NCI-H446 treated with DMSO at 0.1 percent for 48 hours (cell line): ENCODE results near the gene VIPR2.
"Not testable (repeated sequence)": the region's sequence is repeated elsewhere in the genome, so short reads cannot be mapped to it uniquely, and the experiment has no call there.

Experiments
- DNase-seq: peaks from one replicate; lab custom pipeline; 2025; lab: John Stamatoyannopoulos, UW

Gene VIPR2

DNA sequence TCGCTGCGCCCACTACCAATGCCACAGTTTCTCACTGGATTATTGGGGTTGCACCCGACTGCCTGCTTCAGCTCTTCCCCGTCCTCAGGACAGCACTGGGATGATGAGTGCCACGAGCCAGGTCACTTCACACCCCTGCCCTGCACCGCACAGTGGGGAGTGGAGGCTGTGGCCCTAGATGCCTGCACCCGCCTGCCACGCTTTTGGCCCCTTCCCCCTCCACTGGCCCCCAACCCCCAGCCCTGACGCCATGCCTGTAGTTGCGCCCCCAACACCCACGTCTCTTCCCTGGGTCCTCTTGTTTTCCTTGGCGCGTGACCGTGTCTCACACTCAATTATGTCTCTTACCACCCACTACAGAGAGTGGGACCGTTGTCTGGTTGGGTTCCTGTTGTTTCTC, 134.3 kb downstream of the VIPR2 start:
- DNase-seq = no peak

DNA sequence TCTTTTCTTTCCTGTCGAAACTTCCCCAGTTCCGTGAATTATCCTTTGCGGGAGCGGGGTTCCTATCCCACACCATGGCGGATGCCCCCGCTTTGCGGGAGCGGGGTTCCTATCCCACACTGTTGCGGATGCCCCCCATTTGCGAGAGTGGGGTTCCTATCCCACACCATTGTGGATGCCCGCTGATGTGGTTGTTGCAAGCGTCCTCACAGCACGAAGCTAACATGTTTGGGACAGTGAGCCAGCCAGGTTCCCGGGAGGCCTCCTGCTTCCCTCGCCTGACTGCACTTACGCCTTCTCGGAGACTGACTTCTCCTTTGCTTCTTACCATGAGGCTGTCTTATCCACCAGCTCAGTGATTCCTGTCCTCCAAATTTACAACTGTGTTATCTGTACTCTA, 134.7 kb downstream of the VIPR2 start:
- no peak for DNase-seq

DNA sequence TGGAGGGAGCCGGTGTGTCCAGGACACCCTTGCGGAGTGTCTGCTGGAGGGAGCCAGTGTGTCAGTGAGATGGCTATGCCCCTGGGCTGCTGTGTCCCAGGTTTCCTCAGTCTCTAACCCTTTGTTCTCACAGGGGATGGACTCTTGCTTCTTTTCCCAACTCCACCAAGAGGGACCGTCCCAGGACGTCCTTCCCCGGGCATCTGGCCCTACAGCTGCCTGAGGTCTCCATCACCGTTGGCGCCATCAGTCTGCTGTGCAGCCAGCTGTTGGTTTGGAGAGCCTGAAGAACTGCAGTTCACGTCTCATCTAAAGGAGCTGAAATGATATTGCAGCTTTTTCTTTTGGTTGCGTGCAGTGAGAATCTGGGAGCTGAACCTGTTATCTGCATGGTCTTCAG, 136.2 kb downstream of the VIPR2 start:
- DNase-seq = no peak

DNA sequence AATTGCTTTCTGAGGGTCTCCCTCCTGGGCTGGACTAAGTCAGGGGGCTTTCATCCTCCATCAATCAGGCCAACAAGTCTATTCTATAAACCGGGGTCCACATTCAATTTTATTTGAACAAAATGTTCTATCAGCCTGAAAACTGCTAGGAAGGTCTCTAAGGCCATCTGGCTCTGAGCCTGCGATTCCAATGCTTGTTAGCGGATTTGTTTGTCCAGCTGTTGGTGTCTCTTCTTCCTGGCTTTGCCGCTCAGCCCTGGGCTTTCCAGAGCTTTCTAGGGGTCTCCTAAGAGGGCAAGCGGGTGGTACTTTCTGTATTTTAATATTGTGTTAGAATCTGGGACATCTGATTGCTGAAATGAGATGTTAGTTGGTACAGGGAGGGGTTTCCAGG, 136.7 kb downstream of the VIPR2 start:
- DNase-seq = no peak

DNA sequence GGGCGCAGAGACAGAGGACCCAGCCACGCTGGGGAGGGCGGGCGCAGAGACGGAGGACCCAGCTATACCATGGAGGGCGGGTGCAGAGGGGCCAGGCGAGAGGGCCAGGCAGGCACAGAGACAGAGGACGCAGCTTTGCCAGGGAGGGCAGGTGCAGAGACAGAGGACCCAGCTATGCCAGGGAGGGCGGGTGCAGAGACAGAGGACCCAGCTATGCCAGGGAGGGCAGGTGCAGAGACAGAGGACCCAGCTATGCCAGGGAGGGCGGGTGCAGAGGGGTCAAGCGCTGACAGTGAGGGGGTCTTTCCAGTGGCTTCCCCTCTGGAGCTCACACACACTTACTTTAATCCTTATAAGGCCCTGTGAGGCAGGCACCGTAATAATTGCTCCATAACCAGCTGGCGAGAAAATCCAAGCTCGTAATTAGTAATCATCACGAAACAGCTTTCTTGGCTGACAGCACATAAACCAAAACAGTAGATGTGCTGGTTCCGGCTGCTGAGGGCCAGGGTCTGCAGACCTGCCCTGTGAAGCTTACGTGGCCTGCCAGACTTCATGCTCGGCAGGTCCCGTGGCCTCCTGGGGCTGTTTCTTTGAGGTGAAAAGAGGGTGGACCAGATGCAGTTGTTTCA, 137.2 kb downstream of the VIPR2 start:
- no peak for DNase-seq

DNA sequence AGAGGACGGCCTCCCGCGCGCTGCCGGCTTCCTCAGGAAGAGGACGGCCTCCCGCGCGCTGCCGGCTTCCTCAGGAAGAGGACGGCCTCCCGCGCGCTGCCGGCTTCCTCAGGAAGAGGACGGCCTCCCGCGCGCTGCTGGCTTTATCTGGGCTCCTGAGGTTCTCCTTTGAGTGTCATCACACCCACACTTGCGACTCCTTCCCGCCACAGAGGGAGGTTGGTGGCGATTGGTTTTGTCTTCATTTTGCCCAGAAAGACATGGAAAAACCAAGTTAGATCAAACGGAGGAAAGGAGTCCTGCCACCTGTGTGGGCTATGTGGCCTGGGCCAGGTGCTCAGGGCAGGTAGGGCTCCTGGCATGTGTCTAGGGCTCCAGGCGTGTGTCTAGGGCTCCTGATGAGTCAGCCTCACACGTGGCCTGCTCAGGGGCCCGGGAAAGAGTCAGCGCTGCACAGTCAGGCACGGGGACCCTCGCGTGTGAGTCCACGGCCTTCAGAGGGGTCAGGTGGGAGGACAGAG, 138.0 kb downstream of the VIPR2 start:
- DNase-seq = no peak

DNA sequence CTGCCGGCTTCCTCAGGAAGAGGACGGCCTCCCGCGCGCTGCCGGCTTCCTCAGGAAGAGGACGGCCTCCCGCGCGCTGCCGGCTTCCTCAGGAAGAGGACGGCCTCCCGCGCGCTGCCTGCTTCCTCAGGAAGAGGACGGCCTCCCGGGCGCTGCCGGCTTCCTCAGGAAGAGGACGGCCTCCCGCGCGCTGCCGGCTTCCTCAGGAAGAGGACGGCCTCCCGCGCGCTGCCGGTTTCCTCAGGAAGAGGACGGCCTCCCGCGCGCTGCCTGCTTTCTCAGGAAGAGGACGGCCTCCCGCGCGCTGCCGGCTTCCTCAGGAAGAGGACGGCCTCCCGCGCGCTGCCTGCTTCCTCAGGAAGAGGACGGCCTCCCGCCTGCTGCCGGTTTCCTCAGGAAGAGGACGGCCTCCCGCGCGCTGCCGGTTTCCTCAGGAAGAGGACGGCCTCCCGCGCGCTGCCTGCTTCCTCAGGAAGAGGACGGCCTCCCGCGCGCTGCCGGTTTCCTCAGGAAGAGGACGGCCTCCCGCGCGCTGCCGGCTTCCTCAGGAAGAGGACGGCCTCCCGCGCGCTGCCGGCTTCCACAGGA, 138.6 kb downstream of the VIPR2 start:
- not testable (repeated sequence) for DNase-seq

DNA sequence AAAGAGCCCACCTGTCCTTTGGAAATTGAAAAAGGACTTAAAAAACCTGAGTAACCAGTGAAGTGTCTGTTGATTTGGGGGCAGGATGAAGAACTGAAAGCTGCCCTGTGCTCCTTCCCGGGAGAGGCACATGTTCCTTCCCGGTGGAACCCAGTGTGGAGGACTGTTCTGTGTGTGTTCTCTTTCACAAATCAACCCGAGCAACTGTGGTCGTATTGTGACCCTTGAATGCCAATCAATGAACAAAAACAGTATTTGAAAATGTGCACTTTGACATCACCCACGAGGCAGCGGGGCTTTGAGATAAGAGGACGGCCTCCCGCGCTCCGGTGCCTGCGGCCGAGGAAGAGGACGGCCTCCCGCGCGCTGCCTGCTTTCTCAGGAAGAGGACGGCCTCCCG, 139.0 kb downstream of the VIPR2 start:
- no peak for DNase-seq

DNA sequence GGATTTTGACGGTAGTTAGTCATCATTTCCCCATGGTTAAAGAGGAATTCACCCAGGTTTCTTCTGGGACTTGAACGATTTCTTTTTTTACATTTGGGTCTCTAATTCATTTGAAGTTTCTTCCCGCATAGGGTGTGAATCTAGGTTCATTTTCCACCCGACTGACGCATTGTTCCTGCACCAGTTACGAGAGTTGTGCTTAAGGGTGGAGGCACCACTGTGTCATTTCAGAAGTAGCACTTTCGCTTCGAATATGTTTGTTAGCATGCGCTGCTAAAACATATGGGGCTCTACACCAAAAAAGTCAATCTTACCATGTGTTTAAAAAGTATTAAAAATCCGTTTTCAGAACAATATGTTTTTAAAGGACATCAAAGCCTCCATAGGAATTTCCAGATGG, 140.3 kb downstream of the VIPR2 start:
- DNase-seq = no peak

DNA sequence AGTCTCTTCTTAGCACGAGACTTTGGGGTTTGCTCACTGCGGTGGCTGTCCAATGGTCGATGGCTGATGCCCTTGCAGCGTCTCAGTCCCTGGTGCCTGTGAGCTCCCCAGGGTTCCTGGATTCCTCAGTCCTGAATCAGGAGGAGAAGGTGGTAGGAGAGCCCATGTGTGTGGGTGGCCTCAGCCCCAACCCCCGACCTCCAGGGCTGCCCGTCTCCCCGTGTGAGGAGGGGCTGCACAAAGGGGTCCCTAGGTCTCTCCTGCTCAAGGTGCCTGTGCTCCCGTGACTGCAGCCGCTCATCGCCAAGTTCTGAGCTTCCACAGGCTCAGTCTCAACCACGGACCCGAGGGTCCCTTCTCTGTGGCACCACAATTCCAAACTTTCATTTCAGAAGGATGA, 142.9 kb downstream of the VIPR2 start:
- no peak for DNase-seq

DNA sequence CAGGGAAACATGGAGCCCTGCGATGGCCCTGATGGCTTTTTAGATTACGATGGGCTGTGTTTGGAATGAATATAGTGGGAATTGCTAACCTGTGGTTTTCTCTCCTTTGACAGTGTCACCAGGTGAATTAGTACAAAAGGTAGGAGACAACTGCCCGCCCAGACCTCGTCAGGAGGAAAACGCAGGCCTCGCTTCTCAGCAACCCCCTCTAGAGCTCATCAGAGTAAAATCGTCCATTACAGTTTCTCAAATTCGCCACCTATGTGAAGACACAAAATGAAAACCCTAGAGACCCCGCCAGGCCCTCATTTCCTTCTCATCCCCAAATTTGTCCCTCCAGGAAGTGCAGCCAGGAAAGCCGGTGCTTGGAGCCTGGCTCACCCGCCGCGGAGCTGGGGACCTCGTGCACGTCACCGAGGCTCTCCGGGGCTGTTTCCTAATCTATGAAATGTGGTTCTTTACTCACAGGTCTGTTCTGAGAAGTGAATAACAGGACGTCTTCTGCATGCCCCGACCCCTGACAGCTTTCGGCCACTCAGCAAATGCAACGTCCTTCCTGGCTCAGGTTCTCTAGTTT, 143.7 kb downstream of the VIPR2 start:
- no peak for DNase-seq

DNA sequence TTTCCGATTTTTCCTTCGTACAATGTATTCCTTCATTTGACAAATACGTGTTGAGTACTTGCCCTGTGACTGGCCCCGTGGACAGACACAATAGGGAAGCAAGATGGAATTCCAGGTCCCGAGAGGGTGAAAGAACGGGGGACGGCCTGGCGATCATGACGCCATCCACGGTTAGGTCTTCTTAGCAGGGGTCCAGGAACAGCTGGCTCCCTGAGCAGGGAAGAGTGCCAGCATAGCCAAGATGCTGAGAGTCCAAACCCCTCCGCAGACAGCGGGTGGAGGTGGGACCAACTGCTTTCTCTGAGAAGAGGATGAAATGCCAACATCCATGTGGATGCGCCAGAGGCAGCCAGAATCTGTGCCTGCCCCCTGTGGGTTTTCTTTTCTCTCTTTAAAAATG, 144.6 kb downstream of the VIPR2 start:
- no peak for DNase-seq

DNA sequence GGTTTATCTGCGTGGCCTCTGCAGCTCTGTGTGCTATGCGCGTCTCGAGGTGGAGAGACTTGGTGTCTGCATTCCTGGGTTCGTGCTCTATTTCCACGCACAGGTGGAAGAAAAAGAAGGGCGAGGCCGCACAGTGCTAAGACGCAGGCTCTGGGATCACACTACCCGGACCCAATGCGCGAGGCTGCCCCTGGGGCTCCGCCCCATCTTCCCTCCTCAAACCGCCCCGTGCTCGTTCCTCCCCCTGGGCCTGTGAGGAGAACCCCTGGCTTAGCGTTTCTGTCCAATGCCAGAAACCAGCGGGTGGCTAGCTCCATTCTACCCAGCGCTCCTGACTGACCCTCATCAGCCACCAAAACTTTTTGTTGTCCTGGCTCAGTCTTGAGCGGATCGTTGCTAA, 145.2 kb downstream of the VIPR2 start:
- no peak for DNase-seq

DNA sequence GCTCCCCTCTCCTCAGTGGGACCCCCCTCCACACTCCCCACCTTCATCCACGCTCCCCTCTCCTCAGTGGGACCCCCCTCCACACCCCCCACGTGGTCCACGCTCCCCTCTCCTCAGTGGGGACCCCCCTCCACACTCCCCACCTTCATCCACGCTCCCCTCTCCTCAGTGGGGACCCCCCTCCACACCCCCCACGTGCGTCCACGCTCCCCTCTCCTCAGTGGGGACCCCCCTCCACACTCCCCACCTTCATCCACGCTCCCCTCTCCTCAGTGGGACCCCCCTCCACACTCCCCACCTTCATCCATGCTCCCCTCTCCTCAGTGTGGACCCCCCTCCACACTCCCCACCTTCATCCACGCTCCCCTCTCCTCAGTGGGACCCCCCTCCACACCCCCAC, 146.4 kb downstream of the VIPR2 start:
- DNase-seq = not testable (repeated sequence)

DNA sequence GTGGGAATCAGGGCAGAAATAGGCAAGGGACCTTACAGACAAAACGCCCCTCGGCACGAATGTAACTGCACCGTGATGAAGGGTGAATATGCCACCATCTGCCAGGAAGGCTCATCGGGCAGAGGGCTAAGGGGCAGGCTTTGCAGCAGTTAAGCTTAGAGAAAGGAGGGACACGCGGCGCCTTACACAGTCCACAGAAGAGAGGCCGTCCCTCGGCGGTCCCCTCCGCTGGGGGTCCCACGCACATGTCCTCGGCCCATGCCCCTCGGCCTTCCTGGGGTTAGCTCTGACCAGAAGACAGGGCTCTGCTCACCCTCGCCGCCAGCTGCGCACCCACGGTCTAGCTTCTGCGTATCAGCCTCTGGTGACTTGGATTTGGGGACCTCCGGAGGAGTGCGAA, 147.2 kb downstream of the VIPR2 start:
- DNase-seq = no peak

DNA sequence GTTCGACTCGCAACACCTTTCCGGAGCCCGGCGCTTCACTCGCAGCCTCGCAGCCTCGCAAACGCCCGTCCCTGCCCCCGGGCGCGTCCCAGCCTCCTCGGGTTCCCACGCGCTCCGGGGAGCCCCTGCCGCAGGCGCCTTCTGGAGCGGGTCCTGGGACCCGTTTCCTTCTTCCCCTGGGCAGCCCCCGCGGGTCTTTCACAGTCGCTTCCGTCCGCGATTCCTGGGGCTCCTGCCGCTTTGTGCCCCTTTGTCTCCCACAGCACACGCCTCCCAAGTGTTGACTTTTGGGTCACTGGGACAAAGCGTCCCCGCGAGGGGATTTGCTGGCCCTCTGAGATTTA, 147.6 kb downstream of the VIPR2 start:
- no peak for DNase-seq

DNA sequence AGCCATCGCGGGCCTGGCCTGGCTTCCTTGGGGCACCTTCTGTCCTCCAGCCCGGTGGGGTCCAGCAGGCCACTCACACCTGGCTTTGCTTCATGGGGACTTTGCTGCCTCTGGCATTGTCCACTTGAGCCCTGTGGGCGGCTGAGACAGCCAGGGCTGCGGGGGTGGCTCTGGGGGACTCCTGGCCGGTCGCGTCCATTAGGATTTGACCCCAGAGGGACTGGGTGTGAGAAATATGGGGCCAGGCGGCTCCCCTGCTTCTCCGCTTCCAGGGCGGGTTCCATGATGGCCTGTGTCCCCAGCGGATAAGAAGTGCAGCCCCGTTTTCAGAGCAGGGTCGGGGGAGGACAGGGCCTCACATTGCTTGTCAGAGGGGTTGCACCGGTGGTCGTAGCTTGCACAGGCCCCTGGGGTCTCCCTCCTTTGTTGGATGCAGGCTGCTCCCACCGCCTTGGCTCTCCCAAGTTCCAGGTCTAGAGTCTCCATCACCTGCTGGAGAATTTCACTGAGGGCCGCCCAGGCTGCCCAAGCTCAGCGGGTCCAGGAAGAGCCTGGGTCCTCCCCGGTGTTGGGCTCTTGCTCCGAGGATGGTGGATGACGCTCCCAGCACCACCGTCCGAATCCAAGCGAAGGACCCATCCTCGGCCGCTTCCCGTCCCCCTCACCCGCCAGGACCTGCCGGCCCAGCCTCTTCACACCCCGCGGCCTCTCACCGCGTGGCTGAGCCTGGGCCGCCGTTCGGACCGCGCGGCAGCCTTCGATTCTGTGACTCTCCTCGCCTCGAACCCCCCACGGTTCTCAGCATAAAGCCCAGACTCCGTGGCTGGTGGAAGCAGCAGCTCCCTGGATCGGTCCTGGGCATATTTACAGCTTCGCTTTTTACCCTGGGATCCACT, 148.2 kb downstream of the VIPR2 start:
- DNase-seq = no peak

DNA sequence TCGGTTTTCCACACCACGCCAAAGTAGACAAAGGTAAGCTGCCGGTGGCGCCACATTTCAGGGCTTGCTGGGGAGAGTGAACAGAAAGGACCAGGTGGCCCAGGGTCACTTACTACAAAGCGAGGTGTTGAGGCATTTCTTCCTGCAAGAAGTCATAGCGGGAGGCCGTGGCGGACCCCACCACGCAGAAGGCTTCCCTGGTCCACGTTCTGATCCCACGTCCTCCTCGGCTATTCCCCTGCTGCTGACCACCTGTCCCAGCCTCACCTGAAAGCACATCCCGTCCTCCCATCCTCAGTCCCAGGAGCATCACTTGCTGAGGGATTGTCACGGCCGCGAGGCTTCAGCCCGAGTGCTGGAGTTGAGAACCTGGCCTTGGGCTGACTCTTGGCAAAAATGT, 149.2 kb downstream of the VIPR2 start:
- no peak for DNase-seq

DNA sequence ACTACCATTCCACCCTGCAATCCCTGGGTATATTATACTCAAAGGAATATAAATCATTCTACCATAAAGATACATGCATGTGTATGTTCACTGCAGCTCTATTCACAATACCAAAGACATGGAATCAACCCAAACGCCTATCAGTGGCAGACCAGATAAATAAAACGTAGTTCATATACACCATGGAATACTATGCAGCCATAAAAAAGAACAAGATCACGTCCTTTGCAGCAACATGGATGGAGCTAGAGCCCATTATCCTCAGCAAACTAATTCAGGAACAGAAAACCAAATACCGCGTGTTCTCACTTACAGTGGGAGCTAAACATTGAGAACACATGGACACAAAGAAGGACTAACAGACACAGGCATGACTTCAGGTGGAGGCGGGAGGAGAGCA, 150.0 kb downstream of the VIPR2 start:
- no peak for DNase-seq

DNA sequence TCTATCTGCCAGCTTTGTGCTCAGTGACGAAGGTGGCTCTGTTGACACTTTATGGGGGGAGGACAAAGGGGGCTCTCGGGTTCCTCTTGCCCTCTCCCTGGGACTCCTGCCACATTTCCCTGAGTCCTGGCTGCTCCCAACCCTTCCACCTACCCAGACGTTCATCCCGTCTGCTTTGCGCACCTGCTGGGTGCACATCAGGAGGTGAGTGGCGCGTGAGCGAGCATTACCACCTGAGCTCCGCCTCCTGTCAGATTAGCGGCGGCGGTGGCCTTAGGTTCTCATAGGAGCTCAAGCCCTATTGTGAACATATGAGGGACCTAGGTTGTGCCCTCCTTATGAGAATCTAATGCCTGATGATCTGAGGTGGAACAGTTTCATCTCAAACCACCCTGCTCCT, 151.1 kb downstream of the VIPR2 start:
- no peak for DNase-seq

DNA sequence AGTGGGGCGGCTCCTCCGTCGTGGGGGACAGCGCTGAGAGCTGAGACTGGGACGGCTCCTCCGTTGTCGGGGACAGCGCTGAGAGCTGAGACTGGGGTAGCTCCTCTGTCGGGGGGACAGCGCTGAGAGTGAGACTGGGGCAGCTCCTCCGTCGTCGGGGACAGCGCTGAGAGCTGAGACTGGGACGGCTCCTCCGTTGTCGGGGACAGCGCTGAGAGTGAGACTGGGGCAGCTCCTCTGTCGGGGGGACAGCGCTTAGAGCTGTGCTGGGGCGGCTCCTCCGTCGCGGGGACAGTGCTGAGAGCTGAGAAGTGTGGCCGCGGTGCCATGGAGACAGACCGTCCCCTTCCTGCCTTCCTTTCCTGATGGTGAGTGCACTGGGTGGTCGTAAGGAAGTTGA, 151.9 kb downstream of the VIPR2 start:
- DNase-seq = no peak

DNA sequence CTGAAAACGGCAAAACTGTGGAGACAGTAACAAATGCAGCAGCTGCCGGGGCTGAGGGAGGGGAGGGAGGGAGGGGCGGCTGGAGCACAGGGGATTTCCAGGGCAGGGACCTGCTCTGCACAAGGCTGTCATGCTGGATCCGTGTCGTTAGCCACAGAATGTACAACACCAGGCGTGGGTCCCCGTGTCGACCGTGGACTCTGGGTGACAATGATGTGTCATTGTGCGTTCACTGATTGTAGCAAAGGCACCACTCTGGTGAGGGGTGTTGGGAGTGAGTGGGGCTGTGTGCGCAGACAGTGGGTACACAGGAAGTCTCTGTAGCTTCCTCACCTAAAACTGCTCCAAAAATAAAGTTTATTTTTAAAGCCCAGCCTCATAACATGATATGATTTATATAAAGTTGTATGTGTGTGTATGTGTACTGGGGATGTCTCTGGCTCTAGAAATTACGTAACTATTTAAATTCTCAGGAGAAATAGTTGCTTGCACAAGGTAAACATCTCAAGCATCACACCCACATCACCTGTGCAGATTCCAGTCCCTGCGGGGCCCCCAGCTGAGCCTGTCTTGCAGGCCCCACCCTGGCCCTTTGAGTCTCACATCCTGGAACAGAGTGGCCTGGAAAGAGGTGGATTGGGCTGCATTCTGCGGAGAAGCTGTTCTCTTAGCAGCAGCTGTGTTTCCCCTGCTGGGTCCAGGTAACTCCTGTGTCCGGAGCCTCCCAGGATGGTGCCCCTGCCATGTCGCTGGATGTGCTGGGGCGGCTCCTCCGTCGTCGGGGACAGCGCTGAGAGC, 152.6 kb downstream of the VIPR2 start:
- DNase-seq = no peak
